HepG2 (cell line): ENCODE results near the gene ARHGEF4. TPM values are rescaled to one million over a fixed set of nuclear protein-coding genes. Genes with fewer than 3 reads are reported as not detected.

Experiments
- BORCS8-MEF2B ChIP-seq: sonication (generic); formaldehyde crosslinking; IDR thresholded peaks from 2 replicates; pipeline ENCODE4 v1.8.0; 2022; ENCODE audit warnings: mild to moderate bottlenecking, missing genetic modification reagents
- GATAD1 ChIP-seq: IDR thresholded peaks from 2 replicates; pipeline ENCODE4 v1.6.1; 2016; ENCODE audit warnings: missing genetic modification reagents, missing compliant biosample characterization
- GFI1 ChIP-seq: sonication (generic); formaldehyde crosslinking; IDR thresholded peaks from 2 replicates; pipeline ENCODE4 v1.5.0; 2020; ENCODE audit warnings: missing genetic modification reagents, mild to moderate bottlenecking, borderline replicate concordance
- HNF4G ChIP-seq, 2 experiments: sonication (generic) in 1 of 2; formaldehyde crosslinking in 1 of 2; IDR thresholded peaks; 2 replicates each; pipeline versions ENCODE4 v1.4.0 to v1.6.1; 2011 to 2020; ENCODE audit warnings: borderline replicate concordance in 2 of 2, low read depth in 2 of 2, mild to moderate bottlenecking in 2 of 2, low read length in 1 of 2, missing genetic modification reagents in 1 of 2, moderate library complexity in 1 of 2
- MAFF ChIP-seq: IDR thresholded peaks from 2 replicates; pipeline ENCODE4 v1.6.1; 2011; ENCODE audit warnings: low read depth, low read length, improper control_type of control experiment
- MXI1 ChIP-seq: IDR thresholded peaks from 3 replicates; pipeline ENCODE4 v1.6.1; 2012; ENCODE audit warnings: low read depth, low read length, inconsistent platforms, borderline replicate concordance
- PRMT3 ChIP-seq: sonication (generic); formaldehyde crosslinking; IDR thresholded peaks from 2 replicates; pipeline ENCODE4 v1.8.1; 2022; ENCODE audit warnings: low read depth, mild to moderate bottlenecking, moderate library complexity, missing genetic modification reagents, borderline replicate concordance
- RXRB ChIP-seq: IDR thresholded peaks from 2 replicates; pipeline ENCODE4 v1.6.1; 2016; ENCODE audit warnings: borderline replicate concordance, missing genetic modification reagents, missing compliant biosample characterization
- polyA plus RNA-seq, 8 experiments: library from polyadenylated mRNA; depleted of rRNA in 3 of 8; stranded (reverse) in 7 of 8; unstranded in 1 of 8; fragments of >200 nt; fragmentation: Illumina TruSeq in 4 of 8; extraction: Trizol in 4 of 8; gene quantifications; 2 replicates each; pipeline versions ENCODE4 v1.2.1 to v1.2.3, GENCODE V29; 2011 to 2016; ENCODE audit warnings: low read depth in 4 of 8, missing spikeins in 1 of 8, mixed read lengths in 1 of 8; ENCODE audit not compliant: insufficient read depth in 1 of 8
- total RNA-seq, 5 experiments: library from RNA; depleted of rRNA; stranded (reverse); fragments of >200 nt; fragmentation: Illumina TruSeq; extraction: Trizol; gene quantifications; 2 replicates each; pipeline ENCODE4 v1.2.3, GENCODE V29; 2016; ENCODE audit warnings: low read depth in 1 of 5
- TF ChIP-seq, protein P1 (sequence below): sonication (generic); formaldehyde crosslinking; IDR thresholded peaks from 2 replicates; pipeline ENCODE4 v1.4.0; 2020; ENCODE audit warnings: missing genetic modification reagents, borderline replicate concordance
- TF ChIP-seq, protein P2 (sequence below): sonication (generic); formaldehyde crosslinking; conservative IDR thresholded peaks from 2 replicates; pipeline ENCODE4 v1.8.0; 2022; ENCODE audit warnings: low read depth, missing genetic modification reagents
- TF ChIP-seq, protein P3 (sequence below): sonication (generic); formaldehyde crosslinking; IDR thresholded peaks from 2 replicates; pipeline ENCODE4 v1.4.0; 2020; ENCODE audit warnings: missing genetic modification reagents, mild to moderate bottlenecking, borderline replicate concordance
- TF ChIP-seq, protein P4 (sequence below): IDR thresholded peaks from 2 replicates; pipeline ENCODE4 v1.4.0; 2020; ENCODE audit warnings: mild to moderate bottlenecking, missing genetic modification reagents
- TF ChIP-seq, protein P5 (sequence below): sonication (generic); formaldehyde crosslinking; IDR thresholded peaks from 2 replicates; pipeline ENCODE4 v1.4.0; 2020; ENCODE audit warnings: missing genetic modification reagents

Gene ARHGEF4
- total and polyA plus RNA-seq, 2 of the 13 experiments (the other 11 are each of a cell fraction or from before 2014, with no cell fraction given) = 0.11 to 0.13 TPM

DNA sequence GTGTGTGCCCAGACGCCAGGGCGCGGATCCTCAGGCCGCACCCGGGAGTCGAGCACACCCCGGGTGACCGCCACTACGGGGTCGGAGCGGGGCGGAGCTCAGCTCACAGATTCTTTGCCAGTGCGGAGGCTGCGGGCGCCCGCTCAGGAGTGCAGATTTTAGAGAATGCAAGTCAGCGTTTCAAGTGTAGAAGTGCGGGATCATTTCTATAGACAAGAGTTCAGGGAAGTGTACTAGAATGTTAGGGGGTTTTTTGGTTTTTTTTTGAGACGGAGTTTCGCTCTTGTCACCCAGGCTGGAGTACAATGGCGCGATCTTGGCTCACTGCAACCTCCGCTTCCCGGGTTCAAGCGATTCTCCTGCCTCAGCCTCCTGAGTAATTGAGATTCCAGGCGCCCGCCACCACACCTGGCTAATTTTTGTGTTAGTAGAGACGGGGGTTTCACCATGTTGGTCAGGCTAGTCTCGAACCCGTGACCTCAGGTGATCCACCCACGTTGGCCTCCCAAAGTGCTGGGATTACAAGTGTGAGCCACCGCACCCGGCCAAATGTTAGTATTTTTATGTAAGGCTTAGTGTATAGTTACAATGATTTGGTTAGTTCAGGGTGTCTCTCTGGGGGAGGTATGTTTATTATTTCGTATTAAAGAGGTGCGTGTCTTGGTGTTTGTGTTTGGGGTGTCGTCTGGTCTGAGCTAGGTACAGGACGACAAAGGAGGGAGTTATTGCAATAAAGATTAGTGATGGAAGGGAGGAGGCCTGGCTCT is 257.2 kb downstream of the ARHGEF4 start (continued):
- TF ChIP-seq, protein P1, sequence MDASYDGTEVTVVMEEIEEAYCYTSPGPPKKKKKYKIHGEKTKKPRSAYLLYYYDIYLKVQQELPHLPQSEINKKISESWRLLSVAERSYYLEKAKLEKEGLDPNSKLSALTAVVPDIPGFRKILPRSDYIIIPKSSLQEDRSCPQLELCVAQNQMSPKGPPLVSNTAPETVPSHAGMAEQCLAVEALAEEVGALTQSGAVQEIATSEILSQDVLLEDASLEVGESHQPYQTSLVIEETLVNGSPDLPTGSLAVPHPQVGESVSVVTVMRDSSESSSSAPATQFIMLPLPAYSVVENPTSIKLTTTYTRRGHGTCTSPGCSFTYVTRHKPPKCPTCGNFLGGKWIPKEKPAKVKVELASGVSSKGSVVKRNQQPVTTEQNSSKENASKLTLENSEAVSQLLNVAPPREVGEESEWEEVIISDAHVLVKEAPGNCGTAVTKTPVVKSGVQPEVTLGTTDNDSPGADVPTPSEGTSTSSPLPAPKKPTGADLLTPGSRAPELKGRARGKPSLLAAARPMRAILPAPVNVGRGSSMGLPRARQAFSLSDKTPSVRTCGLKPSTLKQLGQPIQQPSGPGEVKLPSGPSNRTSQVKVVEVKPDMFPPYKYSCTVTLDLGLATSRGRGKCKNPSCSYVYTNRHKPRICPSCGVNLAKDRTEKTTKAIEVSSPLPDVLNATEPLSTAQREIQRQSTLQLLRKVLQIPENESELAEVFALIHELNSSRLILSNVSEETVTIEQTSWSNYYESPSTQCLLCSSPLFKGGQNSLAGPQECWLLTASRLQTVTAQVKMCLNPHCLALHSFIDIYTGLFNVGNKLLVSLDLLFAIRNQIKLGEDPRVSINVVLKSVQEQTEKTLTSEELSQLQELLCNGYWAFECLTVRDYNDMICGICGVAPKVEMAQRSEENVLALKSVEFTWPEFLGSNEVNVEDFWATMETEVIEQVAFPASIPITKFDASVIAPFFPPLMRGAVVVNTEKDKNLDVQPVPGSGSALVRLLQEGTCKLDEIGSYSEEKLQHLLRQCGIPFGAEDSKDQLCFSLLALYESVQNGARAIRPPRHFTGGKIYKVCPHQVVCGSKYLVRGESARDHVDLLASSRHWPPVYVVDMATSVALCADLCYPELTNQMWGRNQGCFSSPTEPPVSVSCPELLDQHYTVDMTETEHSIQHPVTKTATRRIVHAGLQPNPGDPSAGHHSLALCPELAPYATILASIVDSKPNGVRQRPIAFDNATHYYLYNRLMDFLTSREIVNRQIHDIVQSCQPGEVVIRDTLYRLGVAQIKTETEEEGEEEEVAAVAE (CRISPR knock-in tag) = 0 out of 2 replicates have a peak, but pooled peaks have one; percentile 14
- TF ChIP-seq PRMT3 (no peak), MXI1 (no peak), BORCS8-MEF2B (CRISPR knock-in tag) (no peak), GFI1 (CRISPR knock-in tag) (peak; percentile 68), GATAD1 (CRISPR knock-in tag) (no peak), RXRB (CRISPR knock-in tag) (peak; percentile 10; the same call in 1 of the 2 replicates), HNF4G (IDR thresholded peaks at IDR 0.05; ENCODE audit: borderline replicate concordance, low read depth, low read length) (no peak), HNF4G (CRISPR knock-in tag; IDR thresholded peaks at IDR 0.05; ENCODE audit: borderline replicate concordance, low read depth) (no peak), MAFF (peak; percentile 43; the same call in 1 of the 2 replicates)
- TF ChIP-seq, protein P2, sequence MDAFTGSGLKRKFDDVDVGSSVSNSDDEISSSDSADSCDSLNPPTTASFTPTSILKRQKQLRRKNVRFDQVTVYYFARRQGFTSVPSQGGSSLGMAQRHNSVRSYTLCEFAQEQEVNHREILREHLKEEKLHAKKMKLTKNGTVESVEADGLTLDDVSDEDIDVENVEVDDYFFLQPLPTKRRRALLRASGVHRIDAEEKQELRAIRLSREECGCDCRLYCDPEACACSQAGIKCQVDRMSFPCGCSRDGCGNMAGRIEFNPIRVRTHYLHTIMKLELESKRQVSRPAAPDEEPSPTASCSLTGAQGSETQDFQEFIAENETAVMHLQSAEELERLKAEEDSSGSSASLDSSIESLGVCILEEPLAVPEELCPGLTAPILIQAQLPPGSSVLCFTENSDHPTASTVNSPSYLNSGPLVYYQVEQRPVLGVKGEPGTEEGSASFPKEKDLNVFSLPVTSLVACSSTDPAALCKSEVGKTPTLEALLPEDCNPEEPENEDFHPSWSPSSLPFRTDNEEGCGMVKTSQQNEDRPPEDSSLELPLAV (CRISPR knock-in tag) = no peak
- TF ChIP-seq, protein P3, sequence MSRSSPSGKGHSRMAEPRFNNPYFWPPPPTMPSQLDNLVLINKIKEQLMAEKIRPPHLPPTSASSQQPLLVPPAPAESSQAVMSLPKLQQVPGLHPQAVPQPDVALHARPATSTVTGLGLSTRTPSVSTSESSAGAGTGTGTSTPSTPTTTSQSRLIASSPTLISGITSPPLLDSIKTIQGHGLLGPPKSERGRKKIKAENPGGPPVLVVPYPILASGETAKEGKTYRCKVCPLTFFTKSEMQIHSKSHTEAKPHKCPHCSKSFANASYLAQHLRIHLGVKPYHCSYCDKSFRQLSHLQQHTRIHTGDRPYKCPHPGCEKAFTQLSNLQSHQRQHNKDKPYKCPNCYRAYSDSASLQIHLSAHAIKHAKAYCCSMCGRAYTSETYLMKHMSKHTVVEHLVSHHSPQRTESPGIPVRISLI (CRISPR knock-in tag) = 0 out of 2 replicates have a peak, but pooled peaks have one; percentile 45
- TF ChIP-seq, protein P4, sequence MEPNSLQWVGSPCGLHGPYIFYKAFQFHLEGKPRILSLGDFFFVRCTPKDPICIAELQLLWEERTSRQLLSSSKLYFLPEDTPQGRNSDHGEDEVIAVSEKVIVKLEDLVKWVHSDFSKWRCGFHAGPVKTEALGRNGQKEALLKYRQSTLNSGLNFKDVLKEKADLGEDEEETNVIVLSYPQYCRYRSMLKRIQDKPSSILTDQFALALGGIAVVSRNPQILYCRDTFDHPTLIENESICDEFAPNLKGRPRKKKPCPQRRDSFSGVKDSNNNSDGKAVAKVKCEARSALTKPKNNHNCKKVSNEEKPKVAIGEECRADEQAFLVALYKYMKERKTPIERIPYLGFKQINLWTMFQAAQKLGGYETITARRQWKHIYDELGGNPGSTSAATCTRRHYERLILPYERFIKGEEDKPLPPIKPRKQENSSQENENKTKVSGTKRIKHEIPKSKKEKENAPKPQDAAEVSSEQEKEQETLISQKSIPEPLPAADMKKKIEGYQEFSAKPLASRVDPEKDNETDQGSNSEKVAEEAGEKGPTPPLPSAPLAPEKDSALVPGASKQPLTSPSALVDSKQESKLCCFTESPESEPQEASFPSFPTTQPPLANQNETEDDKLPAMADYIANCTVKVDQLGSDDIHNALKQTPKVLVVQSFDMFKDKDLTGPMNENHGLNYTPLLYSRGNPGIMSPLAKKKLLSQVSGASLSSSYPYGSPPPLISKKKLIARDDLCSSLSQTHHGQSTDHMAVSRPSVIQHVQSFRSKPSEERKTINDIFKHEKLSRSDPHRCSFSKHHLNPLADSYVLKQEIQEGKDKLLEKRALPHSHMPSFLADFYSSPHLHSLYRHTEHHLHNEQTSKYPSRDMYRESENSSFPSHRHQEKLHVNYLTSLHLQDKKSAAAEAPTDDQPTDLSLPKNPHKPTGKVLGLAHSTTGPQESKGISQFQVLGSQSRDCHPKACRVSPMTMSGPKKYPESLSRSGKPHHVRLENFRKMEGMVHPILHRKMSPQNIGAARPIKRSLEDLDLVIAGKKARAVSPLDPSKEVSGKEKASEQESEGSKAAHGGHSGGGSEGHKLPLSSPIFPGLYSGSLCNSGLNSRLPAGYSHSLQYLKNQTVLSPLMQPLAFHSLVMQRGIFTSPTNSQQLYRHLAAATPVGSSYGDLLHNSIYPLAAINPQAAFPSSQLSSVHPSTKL (CRISPR knock-in tag) = 0 out of 2 replicates have a peak, but pooled peaks have one; percentile 6
- TF ChIP-seq, protein P5, sequence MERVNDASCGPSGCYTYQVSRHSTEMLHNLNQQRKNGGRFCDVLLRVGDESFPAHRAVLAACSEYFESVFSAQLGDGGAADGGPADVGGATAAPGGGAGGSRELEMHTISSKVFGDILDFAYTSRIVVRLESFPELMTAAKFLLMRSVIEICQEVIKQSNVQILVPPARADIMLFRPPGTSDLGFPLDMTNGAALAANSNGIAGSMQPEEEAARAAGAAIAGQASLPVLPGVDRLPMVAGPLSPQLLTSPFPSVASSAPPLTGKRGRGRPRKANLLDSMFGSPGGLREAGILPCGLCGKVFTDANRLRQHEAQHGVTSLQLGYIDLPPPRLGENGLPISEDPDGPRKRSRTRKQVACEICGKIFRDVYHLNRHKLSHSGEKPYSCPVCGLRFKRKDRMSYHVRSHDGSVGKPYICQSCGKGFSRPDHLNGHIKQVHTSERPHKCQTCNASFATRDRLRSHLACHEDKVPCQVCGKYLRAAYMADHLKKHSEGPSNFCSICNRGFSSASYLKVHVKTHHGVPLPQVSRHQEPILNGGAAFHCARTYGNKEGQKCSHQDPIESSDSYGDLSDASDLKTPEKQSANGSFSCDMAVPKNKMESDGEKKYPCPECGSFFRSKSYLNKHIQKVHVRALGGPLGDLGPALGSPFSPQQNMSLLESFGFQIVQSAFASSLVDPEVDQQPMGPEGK = no peak
